ENCODE data around the gene PCNT.

Gene PCNT

DNA sequence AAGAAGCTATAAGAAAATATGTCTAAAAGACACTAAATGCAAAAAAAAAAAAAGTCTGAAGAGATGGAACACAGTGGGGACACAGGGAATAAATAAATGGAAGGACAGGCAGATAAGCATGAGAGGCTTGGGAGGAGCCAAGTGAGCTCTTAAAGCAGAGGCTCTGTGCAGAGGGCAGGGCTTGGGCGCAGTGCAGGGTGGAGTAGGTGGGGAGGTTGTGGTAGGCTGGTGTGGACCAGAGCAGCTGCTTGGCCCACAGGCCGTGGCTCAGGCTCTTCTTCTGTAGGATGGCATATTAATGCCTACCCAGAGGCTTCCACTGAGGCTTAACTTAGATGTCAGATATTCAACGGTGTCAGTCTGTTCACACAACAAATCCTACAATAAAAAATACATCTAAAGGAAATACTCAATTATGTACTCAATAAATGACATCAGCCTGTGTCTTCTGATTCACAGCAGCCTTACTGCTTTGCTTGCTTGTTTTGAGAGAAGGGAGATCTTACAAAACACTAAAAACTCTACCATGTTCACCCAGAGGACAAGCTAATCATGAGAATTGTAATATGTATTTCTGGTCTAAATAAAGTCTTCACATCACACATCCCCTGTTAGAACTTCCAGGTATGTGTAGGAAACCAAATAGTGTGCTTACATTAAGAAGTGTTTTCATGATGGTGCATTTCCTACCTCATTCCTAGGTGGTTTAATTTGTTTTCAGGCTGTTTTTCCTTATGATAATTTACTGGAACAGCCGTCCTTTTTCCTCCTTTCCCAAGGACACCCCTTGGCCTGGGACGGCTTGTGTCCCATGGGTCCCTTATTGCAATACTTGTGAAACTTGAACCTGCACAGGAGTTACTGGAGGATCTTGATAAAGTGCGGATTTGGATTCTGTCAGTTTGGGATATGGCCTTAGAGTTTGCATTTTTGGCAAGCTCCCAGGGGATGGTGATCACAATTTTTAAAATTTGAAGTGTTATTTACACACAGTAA lies 159.6 kb downstream of the PCNT start:
- DNase-seq (ENCODE audit: low read depth): no peak

DNA sequence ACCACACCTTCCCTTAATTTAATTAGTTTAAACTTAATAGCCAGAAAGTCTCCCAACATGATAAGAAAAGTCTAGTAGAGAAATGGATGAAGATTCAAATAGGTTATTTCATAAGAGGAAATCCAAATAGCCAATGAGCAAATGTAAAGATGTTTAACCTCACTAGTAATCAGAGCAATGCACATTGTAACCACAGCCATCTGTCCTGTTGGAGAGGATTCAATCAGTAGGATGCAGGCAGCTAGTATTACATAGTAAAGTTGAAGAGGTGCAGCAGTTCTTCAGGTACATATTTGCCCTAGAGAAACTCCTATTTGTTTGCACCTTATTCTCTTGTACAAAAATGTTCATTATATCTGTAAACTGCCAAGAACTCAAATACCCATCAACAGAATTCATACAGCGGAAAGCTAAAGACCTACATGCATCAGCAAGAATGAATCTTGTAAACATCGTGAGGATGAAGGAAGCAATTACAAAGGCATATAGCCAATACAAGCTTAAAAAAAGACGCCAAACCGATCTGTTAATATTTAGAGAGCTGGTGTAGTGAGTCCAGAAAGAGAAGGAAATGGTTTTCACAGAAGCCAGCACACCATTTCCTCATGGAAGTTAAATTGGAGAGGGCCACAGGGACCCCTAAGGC lies 162.6 kb downstream of the PCNT start:
- no peak for DNase-seq (ENCODE audit: low read depth)

DNA sequence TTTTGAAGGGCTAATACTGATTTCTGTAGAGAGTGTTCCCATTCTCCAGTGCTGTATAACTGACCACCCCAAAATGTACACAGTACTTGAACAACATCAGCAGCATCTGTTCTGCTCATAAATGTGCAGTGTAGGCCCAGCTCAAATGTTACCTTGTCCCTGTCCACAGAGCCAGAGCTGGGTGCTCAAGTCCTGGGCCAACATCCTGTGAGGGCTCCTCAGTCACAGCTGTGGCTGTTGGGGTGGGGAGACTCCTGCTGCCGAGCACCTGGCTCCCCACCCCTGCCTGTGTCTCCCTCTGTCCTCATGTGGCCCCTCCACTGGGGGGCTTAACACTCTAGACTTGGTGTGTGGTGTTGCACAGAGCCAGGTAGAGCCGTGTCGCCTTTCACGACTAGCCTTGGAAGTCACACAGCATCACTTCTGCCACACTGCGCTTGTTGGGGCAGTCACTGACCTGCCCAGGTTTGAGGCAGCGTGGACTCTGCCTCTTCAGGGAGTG lies 165.3 kb downstream of the PCNT start:
- no peak for DNase-seq (ENCODE audit: low read depth)

DNA sequence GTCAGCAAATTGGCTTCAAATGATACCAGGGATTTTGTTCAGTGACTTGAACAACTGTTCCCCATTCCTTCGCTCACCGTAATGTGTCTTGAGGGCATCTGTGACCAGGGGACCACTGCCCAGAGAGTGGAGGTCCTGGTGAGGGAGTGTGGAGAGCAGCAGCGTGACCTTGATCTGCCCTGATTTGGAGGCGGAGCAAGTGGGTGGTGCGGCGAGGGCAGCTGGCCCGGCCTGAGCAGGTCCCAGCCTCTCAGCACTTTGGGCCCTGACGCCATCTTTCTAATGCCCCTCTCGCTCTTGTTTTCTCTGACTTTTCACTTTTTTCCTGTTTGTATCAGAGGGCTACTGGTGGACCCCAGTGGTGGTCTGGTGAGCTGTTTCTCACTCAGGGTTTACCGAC lies 165.8 kb downstream of the PCNT start:
- DNase-seq (ENCODE audit: low read depth): no peak

DNA sequence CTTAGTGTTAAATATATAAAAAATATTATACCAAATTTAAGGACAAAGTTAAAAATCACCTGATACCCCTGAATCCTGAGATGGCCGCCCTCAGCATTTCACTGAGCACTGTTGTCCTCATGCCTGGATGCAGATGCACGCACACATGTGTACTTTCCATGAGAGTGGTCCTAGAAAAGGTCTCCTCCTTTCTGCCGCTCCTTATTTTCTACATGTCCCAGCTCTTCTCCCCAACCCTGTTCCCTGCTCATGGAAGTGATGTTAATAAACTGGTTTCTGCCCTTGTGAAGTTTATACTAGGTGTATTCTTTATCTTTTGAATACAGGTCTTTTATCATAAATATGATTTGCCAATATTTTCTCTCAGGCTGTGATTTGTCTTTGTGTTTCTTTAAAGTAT lies 167.6 kb downstream of the PCNT start:
- DNase-seq (ENCODE audit: low read depth): no peak

DNA sequence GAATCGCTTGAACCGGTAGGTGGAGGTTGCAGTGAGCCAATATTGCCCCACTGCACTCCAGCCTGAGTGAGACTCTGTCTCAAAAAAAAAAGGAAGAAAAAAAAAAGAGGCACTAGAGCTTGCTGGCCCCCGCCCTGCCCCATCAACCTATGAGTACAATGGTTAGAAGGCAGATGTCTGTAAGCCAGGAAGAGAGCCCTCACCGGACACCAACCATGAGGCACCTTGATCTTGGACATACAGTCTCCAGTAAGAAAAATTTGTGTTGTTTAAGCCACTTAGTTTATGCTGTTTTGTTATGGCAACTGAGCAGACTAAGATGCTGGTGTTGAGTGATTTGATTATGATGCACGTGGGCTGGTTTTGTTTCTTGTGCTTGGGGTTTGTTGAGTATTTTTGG lies 168.9 kb downstream of the PCNT start:
- no peak for DNase-seq (ENCODE audit: low read depth)

DNA sequence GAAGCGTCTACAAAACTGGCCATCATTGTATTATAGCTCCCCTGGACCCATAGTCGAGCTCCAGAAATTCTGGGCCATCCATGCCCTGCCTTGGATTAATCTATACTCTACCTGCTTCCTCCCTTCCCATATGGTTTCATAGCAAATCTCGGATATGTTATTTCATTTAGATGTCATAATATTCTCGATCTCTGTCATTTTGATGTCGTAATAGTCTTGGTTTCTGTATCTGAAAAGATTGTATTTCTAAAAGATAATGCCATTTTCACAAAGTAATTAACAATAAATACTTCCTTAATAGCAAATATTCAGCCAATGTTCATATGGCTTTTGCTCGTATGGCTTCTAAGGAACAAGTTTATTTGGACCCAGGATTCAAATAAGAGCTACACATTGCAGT lies 169.9 kb downstream of the PCNT start:
- DNase-seq (ENCODE audit: low read depth): no peak

All from activated T-cell treated with anti-CD3 and anti-CD28 coated beads for 48 hours (primary cell).